ENCODE data around the gene LDB2. TPM values are rescaled to one million over a fixed set of nuclear protein-coding genes. Genes with fewer than 3 reads are reported as not detected.

Gene LDB2
- total RNA-seq, 1 donor from 2014 or later, result 31.5 TPM

DNA sequence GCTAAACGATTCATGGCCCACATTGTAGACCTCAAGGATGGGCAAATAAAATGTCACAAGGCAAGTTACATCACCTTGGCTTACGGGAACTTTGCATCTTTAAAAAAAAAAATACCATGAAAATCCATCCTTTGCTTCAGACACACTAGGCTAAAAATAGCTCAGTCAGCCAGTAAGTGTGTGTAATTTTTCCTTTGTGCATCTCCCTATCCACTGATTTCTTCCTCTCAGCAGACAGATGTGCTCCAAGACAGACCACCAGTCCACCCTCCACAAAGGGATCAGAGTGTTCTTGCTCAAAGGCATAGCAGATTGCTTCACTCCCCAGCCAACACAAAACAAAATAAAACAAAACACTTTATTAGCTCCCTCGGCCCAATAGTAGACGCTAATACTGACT, 14.6 kb downstream of the LDB2 start:
- H3K4me3 Mint-ChIP-seq, result no peak overlapping the region
- H3K36me3 Mint-ChIP-seq, result peaks cover 13% of the 10 kb centered on the region
- peaks cover 10% of the 10 kb centered on the region for H3K9me3 Mint-ChIP-seq
- no peak overlapping the region for H3K27ac Mint-ChIP-seq
- TF ChIP-seq, protein P1, sequence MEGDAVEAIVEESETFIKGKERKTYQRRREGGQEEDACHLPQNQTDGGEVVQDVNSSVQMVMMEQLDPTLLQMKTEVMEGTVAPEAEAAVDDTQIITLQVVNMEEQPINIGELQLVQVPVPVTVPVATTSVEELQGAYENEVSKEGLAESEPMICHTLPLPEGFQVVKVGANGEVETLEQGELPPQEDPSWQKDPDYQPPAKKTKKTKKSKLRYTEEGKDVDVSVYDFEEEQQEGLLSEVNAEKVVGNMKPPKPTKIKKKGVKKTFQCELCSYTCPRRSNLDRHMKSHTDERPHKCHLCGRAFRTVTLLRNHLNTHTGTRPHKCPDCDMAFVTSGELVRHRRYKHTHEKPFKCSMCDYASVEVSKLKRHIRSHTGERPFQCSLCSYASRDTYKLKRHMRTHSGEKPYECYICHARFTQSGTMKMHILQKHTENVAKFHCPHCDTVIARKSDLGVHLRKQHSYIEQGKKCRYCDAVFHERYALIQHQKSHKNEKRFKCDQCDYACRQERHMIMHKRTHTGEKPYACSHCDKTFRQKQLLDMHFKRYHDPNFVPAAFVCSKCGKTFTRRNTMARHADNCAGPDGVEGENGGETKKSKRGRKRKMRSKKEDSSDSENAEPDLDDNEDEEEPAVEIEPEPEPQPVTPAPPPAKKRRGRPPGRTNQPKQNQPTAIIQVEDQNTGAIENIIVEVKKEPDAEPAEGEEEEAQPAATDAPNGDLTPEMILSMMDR (conservative IDR thresholded peaks at IDR 0.05), result no peak
- H3K4me1 Mint-ChIP-seq (ENCODE audit: unreplicated experiment), result peaks cover 8% of the 10 kb centered on the region
- DNase-seq (ENCODE audit: extremely low spot score, unreplicated experiment), result no peak
- H3K27me3 Mint-ChIP-seq, result no peaks in the 10 kb centered on the region

DNA sequence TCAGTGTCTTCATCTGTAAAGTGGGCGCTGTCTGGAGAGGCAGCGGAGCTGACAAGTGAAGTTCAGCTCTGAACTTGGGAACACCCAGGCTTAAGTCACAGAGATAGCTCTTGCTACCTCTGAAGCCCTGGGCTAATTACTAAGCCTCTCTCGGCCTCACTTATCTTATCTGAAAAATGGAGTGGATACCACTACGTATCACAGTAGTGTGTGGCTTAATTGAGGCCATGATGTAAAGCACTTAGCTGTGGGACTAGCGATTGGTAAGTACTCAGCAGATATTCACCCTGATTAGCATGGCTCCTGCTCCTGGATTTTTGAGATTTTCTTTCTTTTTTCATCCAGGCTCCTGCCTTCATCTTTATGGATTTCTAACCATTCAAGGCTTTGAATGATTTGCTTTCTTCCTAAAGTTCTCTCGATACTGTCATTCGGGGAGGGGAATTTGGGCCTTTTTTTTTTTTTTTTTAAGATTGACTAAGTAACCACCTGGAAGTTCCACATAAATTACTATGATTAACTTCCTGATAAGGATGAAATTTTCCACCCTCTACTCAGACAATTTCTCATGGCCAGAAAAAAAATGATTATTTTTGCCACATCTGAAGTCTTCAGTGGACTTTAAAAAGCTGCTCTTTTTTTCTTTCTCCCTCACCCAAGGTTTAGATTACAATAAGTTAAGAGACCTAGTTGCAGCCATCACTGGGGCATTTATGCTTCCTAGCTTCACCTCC, 17.1 kb downstream of the LDB2 start:
- Mint-ChIP-seq H3K4me3 (no peak overlapping the region), H3K9me3 (peaks cover 10% of the 10 kb centered on the region), H3K27me3 (no peaks in the 10 kb centered on the region), H3K36me3 (peaks cover 13% of the 10 kb centered on the region), H3K27ac (no peak overlapping the region), H3K4me1 (ENCODE audit: unreplicated experiment) (peaks cover 8% of the 10 kb centered on the region)
- TF ChIP-seq, protein P1 (conservative IDR thresholded peaks at IDR 0.05), result no peak
- no peak for DNase-seq (ENCODE audit: extremely low spot score, unreplicated experiment)

DNA sequence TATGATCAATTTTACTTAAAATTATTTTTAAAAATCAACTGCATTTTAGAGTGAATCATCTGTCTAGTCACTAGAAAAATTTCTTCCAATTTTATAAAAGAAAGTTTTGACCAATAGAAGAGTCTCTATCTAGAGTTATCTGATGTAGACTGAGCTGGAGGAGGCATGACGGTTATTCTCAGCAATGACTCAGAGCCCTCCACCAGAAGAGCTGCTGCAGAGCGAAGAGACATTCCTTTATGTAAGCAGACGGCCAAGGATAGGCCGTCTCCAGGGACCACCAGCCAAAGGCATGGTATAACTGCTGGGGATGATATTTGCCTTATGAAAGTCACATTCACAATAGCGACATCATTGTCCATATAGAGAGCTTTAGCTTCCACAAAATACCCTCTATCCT, 23.0 kb downstream of the LDB2 start:
- TF ChIP-seq, protein P1 (conservative IDR thresholded peaks at IDR 0.05), result no peak
- Mint-ChIP-seq H3K27me3 (no peaks in the 10 kb centered on the region), H3K4me3 (no peak overlapping the region), H3K27ac (no peak overlapping the region), H3K36me3 (peaks cover 8% of the 10 kb centered on the region), H3K9me3 (peaks cover 10% of the 10 kb centered on the region), H3K4me1 (ENCODE audit: unreplicated experiment) (no peaks in the 10 kb centered on the region)
- DNase-seq (ENCODE audit: extremely low spot score, unreplicated experiment), result no peak

DNA sequence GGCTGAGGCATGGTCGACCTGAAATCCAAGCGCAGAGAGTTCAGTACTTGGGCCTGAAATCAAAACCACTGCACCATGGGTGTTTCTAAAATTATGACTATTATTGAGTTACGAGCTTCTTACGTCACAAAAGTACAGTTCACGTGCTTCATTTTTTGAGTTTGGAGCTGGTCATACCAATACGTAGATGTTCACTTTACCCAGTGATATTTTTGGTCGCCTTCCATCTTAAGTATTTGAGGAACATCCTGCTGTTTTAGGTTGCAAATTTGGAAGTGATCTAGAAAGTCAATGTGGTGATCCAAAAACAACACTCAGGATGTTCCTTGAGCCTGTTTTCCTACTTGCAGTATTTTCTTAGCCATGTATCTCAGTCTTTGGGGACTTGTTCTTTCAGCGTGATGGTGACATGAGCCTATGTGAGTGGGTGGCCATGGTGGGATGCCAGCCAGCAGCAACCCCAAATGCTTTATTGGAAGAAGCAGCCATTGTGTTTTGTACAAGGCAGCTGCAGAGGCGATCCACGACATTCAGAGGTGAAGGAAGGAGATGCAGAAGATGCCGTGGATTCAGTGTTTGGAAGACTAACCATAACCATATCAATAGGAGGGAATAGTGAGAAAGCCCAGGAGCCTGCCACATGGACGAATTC, 28.7 kb downstream of the LDB2 start:
- DNase-seq (ENCODE audit: extremely low spot score, unreplicated experiment), result no peak
- Mint-ChIP-seq H3K4me3 (no peak overlapping the region), H3K27me3 (no peaks in the 10 kb centered on the region), H3K36me3 (peaks cover 4% of the 10 kb centered on the region), H3K9me3 (no peaks in the 10 kb centered on the region), H3K4me1 (ENCODE audit: unreplicated experiment) (no peaks in the 10 kb centered on the region), H3K27ac (no peak overlapping the region)
- TF ChIP-seq, protein P1 (conservative IDR thresholded peaks at IDR 0.05), result no peak

DNA sequence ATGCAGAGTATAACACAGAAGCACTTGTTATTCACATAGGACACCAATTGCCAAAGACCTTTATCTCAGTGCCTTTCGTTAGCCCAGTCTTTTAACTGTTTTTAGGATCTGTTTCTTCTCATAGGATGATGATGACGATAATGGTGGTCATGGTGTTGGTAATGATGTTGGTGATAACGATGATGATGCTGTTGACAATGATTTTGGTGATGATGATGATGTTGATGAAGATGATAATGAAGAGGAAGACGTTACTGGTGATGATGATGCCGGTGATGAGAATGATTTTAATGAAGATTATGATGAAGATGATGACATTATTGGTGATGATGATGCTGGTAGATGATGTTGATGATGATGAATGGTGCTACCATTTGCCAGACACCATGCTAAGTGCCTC, 29.8 kb downstream of the LDB2 start:
- H3K36me3 Mint-ChIP-seq, result peaks cover 9% of the 10 kb centered on the region
- no peak overlapping the region for H3K4me3 Mint-ChIP-seq
- TF ChIP-seq, protein P1 (conservative IDR thresholded peaks at IDR 0.05), result no peak
- H3K9me3 Mint-ChIP-seq, result no peaks in the 10 kb centered on the region
- H3K4me1 Mint-ChIP-seq (ENCODE audit: unreplicated experiment), result no peaks in the 10 kb centered on the region
- no peak overlapping the region for H3K27ac Mint-ChIP-seq
- no peak for DNase-seq (ENCODE audit: extremely low spot score, unreplicated experiment)
- no peaks in the 10 kb centered on the region for H3K27me3 Mint-ChIP-seq
